ENCODE measurements around the gene MLLT1.

MLLT1 gene

DNA sequence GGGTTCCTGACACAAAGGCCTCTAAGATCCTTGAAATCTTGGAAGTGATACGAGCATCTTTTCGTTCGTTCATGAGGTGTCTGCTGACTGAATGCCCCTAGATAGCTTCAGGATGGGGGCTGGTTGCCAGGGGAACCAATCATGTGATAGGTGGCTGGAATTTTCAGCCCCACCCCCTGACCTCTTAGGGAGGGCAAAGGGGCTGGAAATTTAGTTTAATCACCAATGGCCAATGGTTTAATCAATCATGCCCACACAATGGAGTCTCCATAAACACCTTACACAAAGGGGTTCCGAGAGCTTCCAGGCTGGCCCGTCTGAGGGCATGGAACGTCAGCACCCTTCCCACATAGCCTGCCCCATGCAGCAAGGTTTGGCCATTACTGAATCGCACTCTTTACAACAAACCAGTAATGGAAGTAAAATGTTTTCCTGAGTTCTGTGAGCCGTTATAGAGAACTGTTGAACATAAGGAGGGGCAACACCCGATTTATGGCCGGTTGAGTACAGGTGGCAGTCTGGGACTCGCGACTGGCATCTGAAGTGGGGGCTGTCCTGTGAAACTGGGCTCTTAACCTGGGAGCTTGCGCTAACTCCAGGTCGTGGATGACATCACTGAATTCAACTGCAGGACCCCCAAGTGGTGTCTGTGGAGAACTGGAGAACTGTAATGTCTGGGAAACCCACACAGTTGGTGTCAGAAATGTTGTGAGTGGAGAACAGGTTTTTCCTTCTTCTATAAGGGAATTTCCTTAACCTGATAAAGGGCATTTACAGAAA lies 25.6 kb downstream of the MLLT1 start:
- no peak for DNase-seq

DNA sequence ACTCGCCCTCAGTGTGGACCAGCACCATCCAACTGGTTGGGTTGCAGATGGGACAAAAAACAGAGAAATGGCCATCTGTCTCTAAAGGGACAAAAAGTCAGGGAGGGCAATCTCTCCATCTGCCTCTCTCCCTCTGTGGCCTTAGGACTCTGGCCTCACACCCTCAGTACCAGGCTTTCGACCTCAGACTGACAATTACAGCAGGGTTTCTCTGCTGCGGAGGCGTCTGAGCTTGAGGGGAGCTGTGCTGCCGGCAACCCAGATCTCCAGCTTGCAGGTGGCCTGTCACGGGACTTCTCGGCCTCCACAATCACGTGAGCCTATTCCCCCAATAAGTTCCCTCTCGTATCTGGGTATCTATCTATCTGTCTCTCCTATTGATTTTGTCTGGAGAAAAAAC lies 27.7 kb downstream of the MLLT1 start:
- DNase-seq = no peak

DNA sequence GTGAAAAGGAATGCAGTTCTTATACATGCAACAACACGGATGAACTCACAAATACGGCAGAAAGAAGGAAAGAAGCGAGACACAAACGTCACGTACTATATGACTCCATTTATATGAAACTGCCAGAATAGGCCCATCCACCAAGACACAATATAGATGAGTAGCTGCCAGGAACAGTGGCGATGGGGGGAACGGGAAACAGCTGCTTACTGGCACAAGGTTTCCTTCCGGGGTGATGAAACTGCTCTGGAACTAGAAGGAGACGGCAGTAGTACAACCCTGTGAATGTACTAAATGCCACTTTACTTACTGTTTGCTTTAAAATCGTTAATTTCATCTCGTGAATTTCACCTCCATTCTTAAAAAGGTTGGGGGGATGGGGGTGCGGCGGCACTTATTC lies 28.9 kb downstream of the MLLT1 start:
- no peak for DNase-seq

DNA sequence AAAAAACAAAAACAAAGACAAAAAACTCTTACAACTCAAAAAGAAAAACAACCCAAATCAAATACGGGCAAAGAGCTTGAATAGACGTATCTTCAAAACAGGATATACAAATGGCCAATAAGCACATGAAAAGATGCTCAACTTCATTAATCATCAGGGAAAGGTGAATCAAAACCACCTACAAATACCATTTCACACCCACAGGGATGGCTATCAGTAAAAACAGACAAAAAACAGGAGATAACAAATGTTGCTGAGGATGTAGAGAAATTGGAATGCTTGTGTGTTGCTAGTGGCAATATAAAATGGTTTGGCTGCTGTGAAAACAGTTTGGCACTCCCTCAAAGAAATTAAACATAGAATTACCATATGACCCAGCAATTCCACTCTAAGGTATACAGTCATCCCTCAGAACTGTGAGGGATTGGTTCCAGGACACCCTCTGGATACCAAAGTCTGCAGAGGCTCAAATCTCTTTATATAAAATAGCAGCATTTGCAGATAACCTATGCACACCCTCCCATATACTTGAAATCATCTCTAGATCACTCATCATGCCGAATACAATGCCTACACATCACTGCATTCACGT lies 29.7 kb downstream of the MLLT1 start:
- no peak for DNase-seq

GRCh38 chr19:6249296-6249695 lies 30.5 kb downstream of the MLLT1 start:
- DNase-seq = no peak

- DNase-seq = no peak
These were observed 30.9 kb downstream of the MLLT1 start for GRCh38 chr19:6248844-6249243.

GRCh38 chr19:6248341-6248740 lies 31.4 kb downstream of the MLLT1 start:
- DNase-seq = no peak

DNA sequence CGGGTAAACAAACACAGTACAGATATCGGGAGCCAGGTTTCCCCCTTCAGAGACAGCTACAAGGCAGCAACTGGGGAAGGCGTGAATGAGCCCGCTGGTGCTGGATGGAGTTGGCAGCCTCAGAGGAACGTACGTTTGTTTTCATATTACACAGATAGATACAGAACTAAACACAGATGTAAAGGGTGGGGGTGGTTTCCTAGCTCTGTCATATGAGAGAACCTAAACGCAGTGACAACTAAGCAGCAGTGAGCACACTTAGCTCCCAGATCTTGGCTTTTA lies 32.8 kb downstream of the MLLT1 start:
- DNase-seq = no peak

DNA sequence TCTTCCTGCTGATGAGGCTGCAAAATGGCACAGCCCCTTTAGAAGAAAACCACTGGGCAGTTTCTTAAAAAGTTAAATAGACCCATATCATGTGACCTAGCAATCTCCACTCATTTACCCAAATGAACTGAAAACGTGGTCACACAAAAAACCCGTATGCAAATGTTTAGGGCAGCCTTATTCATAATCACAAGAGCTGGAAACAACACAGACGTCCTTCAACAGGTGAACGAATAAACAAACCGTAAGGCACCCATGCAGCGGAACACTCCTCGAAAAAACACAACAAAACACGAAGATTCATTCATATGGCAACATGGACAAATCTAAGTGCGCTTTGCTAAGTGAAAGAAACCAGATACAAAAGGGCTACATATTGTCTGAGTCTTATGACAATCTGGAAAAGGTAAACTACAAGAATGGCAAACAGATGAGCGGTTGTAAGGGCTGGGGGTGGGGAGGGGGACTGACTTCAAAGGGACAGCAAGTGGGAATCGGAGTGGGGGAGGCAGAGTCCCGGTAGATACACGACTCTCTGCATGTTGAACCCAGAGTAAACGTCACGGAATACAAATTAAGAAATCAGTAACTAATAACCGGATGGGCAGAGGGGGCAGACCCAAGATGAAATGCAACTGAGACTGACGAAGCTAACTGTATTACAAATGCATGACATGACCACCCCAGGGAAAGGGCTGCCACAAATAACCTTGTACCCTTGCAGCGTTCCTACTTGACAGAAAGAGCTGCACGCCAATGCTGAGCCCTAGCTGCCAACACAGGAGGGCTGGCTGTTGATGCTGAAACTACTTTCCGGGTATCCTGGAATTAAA lies 33.4 kb downstream of the MLLT1 start:
- no peak for DNase-seq

DNA sequence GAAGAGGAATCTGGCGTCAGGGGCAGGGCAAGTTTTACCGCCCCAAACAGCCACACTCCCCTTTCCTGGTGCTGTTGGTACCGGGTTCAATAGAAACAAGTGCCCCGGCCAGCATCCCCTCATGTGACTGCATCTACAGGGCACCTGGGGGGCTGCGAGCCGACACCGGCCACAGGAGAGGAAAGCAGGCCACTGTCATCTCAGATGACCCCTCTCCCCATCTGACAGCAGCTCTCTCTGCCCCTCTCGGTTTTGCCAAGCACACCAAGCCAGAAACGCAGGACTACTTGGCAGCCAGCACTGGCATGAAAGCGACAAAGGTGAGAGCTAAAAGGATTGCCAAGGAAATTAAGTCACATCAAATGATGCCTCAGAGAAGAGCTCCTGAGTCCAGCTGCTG lies 37.1 kb downstream of the MLLT1 start:
- no peak for DNase-seq

DNA sequence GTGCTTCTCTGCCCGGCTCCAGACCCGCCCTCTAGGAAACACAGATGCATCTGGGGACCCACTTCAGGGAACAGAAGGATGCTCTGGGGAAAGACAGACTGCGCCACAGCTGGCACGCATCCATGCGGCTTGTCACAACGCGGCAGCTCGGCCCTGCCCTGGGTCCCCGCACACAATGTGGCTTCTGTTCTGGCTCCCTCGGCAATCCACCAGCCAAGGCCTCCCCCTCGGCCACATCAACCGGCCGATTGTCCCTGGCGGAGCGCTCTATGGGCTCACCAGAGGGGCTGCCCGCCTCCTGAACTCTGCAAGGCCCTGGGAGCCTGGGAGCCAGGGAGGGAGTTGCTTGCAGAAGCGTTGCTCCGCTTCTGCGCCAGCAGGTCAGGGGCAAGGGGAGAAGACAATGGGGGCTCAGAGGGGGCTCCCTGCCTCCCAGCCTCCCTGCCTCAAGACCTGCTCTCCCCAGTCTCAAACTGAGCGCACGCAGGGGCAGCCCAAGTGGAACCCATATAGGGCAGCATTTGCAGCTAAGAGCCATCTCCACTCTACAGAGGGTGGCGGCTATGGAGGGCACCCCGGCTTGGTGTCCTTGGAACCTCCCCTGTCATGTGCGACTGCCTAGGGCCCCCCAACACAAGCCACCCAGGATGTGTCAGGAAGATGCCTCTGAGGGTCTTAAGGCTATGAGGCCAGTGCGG lies 37.9 kb downstream of the MLLT1 start:
- DNase-seq = no peak

DNA sequence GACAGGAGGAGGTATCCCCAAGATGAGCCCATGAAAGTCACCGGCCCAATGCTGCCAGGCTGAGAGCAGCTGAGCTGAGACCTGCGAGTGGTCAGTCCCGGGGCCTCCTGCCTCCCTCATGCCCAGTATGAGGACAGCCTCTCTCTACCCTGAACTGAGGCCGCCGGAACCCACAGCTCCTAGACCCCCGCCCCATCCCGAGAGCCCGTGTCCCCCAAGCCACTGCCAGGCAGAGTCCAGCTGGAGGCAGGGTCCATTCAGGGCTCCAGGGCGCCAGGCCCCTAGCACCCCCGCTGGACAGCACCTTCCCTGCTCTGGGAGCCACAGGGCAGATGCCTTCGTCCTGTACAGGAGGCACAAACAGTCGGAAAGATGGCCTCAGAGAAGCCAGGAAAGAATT lies 38.7 kb downstream of the MLLT1 start:
- DNase-seq = no peak

- no peak for DNase-seq
These were observed 39.7 kb downstream of the MLLT1 start for GRCh38 chr19:6239871-6240676.

DNA sequence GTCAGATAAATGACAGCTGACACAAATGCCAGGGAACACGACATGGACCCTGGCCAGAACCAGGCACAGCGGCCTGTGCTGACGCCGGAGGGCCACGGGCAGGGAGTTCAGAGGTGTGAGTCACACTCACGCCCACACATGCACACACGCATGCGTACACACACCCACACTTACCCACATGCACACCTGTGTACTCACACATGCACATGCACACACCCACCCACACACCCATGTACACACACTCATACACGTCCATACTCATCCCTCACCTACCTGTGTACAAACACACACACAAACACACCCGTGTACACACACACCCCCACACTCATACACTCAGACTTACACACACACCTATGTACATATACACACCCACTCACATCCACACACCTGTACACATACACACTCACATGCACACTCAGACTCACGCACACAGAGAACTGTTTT lies 40.4 kb downstream of the MLLT1 start:
- DNase-seq = no peak

DNA sequence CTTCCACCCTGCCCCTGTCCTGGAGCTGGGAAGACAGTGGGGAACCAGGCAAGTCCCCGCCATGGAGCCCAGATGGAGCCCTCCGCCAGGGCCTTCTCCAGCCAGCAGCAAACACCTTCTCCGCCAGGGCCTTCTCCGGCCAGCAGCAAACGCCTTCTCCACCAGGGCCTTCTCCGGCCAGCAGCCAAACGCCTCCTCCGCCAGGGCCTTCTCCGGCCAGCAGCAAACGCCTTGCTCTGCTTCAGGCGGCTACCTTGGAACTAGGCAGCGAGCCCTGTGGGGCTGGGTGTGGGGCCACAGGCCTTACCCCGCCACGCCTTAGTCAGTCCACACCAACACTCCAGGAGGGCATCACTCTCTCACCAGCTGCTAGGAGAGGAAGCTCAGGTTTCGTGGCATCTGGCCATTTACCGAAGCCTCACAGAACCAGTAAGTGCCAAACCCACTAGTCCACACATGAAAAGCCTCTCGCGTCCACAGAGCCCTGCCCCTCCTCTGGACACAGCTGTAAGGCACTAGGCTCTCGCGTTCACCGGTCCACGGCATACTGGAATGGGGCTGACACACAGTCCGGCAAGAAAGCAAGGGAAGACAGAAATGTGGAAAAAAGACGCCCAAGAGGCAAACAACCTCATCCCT lies 41.0 kb downstream of the MLLT1 start:
- no peak for DNase-seq

DNA sequence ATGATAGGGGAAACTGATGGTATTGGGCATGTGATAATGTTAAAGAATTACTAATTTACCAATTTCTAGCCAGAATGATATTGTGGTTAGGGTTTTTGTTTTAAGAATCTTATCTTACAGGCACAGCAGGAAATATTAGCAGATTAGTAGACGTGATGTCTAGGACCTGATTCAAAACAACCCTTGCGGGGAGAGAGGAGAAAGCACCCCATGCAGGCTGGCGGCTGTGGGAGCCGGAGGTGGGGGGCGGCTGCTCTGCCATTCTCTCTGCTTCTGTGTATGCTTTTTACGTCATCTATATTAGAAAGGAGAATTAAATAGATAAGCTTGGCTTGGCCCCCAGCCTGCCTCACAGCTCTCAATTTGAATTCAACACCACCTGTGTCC lies 41.5 kb downstream of the MLLT1 start:
- DNase-seq = no peak

- DNase-seq = no peak
These were observed 43.2 kb downstream of the MLLT1 start for GRCh38 chr19:6236310-6237291.

- no peak for DNase-seq
These were observed 44.5 kb downstream of the MLLT1 start for GRCh38 chr19:6235031-6235951.

DNA sequence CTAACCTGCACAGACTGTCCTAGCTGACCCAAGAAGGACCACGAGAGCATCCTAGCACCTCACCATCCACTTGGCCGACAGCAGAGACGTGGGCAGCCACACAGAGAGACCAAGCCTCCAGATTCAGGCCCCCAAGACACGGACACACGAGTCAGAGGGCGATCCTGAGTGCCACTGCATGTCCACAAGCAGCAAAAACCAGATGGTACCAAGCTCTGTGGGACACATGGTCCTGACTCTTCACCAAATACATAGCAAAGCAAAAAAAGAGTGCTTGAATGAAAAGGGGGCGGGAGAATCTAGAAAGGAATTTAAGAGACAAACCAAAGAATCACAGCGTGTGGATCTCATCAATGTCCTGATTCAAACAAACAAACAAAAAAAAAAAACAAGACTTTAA lies 45.2 kb downstream of the MLLT1 start:
- DNase-seq = no peak

All from SW 1271 (cell line).